Ishikawa (cell line): Measurements from ENCODE around the gene ABCD1.
A peak's percentile ranks its signal among the peaks of the same experiment; 100 is the strongest.

Experiments
- CEBPB ChIP-seq: IDR thresholded peaks from 2 replicates; pipeline ENCODE4 v1.6.1; 2012
- CREB1 ChIP-seq: IDR thresholded peaks from 2 replicates; pipeline ENCODE4 v1.6.1; 2012; ENCODE audit warnings: low read depth
- EGR1 ChIP-seq: IDR thresholded peaks from 2 replicates; pipeline ENCODE4 v1.6.1; 2012
- EP300 ChIP-seq: IDR thresholded peaks from 2 replicates; pipeline ENCODE4 v1.6.1; 2012; ENCODE audit warnings: borderline replicate concordance
- FOXM1 ChIP-seq: IDR thresholded peaks from 2 replicates; pipeline ENCODE4 v1.6.1; 2012; ENCODE audit warnings: low read depth, borderline replicate concordance
- MAX ChIP-seq: IDR thresholded peaks from 2 replicates; pipeline ENCODE4 v1.6.1; 2012
- NFIC ChIP-seq: IDR thresholded peaks from 2 replicates; pipeline ENCODE4 v1.6.1; 2012
- RAD21 ChIP-seq: IDR thresholded peaks from 2 replicates; pipeline ENCODE4 v1.6.1; 2012; ENCODE audit warnings: low read depth
- REST ChIP-seq: IDR thresholded peaks from 2 replicates; pipeline ENCODE4 v1.6.1; 2012; ENCODE audit warnings: low read depth, mild to moderate bottlenecking
- TAF1 ChIP-seq: IDR thresholded peaks from 2 replicates; pipeline ENCODE4 v1.6.1; 2012; ENCODE audit warnings: low read depth, mild to moderate bottlenecking
- TCF12 ChIP-seq: IDR thresholded peaks from 2 replicates; pipeline ENCODE4 v1.6.1; 2012; ENCODE audit warnings: low read depth
- TEAD4 ChIP-seq: IDR thresholded peaks from 2 replicates; pipeline ENCODE4 v1.6.1; 2012
- USF1 ChIP-seq: IDR thresholded peaks from 2 replicates; pipeline ENCODE4 v1.6.1; 2012
- YY1 ChIP-seq: IDR thresholded peaks from 2 replicates; pipeline ENCODE4 v1.6.1; 2012; ENCODE audit warnings: low read depth
- ZBTB7A ChIP-seq: IDR thresholded peaks from 2 replicates; pipeline ENCODE4 v1.6.1; 2012; ENCODE audit warnings: low read depth

Gene ABCD1

DNA sequence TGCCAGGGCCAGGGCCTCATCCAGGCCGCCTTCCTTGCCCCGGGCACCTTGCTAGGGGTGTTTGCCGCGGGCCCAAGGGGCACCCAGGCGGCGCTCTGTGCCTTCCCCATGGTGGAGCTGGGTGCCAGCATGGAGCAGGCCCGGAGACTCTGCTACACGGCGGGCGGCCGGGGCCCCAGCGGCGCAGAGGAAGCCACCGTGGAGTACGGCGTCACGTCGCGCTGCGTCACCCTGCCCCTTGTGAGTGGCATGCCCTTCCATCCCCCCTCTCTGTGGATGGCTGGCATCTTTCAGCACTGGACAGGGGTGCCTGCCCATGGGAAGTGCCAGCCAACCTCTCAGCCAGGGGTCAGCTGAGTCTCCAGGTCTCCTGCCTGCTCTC lies 43.0 kb downstream of the ABCD1 start:
- no peak for TF ChIP-seq TAF1
- TF ChIP-seq TEAD4, result no peak
- no peak for TF ChIP-seq MAX
- TF ChIP-seq FOXM1, result no peak
- TF ChIP-seq NFIC, result no peak
- TF ChIP-seq REST, result peak; percentile 55
- no peak for TF ChIP-seq RAD21
- no peak for TF ChIP-seq YY1

DNA sequence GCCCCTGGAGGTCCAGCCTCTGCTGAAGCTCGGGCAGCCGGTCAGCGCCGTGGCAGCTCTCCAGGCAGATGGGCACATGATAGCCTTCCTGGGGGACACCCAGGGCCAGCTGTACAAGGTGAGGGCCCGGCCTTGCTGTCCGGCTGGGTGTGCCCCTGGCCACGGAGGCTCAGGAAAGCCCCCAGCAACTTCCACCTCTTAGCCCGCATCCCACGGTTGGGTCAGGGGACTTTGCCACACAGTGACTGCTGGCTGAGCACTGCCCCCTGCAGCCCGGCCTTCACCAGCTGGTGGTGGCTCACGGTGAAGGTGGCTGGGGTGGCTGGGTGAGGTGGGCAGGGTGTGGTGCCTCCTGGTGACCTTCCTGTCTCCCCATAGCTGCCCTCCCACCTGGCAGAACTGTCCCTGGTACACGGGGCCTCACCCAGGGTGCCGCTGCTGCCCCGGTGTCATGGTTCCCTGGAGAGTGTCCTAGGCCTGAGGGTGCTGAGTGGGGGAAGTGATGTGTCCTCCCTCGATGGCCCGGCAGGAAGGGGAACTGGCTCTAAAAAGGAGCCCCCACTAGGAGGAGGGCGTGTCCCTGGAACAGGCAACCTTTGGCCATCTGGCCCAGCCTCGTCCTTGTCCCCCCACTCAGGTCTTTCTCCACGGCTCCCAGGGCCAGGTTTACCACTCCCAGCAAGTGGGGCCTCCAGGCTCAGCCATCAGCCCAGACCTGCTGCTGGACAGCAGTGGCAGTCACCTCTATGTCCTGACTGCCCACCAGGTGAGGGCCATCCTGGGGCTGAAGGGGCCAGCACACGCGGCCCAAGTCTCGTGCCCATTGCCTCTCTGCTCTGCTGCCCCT lies 43.9 kb downstream of the ABCD1 start:
- TF ChIP-seq FOXM1 (no peak), CEBPB (no peak), MAX (no peak), YY1 (no peak), RAD21 (no peak; the same call in 1 of the 2 replicates), REST (no peak), NFIC (no peak), EP300 (no peak), TEAD4 (no peak), TAF1 (no peak)

DNA sequence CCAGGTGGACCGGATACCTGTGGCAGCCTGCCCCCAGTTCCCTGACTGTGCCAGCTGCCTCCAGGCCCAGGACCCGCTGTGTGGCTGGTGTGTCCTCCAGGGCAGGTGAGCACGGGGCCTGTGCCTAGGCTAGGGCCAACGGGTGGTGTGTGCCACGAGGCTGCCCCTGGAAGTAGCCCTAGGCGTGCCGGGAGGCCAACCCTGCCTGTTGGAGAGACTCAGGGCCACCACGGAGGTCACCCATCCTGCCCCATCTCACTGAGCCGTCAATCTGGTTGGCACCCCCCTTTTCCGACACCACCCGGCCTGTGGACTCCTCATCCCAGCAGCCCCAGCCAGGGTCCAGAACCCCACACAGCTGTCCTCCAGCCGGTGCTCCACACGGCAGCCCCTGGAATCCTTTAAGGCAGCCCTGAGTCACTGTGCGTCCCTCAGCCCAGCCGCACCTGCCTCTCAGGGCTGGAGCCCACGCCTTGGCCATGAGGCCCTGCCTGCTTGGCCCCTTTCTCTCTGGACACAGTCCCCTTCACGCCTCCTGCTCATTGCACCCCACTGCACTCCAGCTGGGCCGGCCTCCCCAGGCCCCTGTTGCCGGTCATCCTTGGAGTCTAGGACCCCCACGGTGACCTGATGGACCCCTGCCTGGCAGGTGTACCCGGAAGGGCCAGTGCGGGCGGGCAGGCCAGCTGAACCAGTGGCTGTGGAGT lies 44.7 kb downstream of the ABCD1 start:
- TF ChIP-seq YY1, result no peak
- no peak for TF ChIP-seq MAX
- TF ChIP-seq FOXM1, result no peak
- no peak for TF ChIP-seq TAF1
- no peak for TF ChIP-seq TCF12
- no peak for TF ChIP-seq ZBTB7A

GRCh38 chrX:153769865-153770600 lies 45.4 kb downstream of the ABCD1 start:
- no peak for TF ChIP-seq EGR1

GRCh38 chrX:153770601-153771414 lies 46.2 kb downstream of the ABCD1 start:
- TF ChIP-seq CEBPB (no peak), NFIC (no peak), EP300 (no peak), FOXM1 (no peak), TEAD4 (no peak), ZBTB7A (no peak), REST (no peak), YY1 (no peak), TCF12 (no peak), USF1 (no peak), CREB1 (no peak), EGR1 (no peak), MAX (no peak), TAF1 (no peak), RAD21 (no peak)
